ENCODE measurements around the gene SKAP2. TPM values are rescaled to one million over a fixed set of nuclear protein-coding genes. Genes with fewer than 3 reads are reported as not detected.

Gene SKAP2
- total and polyA plus RNA-seq, 2 of the 4 experiments (the other 2 are of a cell fraction) = 5.7 to 7.4 TPM

DNA sequence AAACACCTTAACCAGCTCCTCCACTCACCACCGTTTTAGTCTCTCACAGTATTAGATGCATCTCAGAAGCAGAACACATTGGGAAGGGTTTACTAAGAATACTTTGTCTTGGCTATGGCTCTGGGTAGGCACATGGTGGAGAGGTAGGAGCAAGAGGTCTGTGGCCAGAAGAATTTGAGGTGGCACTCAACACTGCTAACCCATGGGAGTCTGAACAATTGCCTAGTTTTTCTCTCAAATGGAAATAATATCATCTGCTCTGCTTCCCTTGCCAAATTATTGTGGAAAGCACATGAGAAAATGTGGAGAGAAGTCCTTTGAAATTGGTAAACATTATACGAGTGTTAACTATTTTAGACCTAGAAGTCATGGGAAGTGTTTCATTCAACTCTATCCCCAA is 214.3 kb downstream of the SKAP2 start:
- Histone ChIP-seq H2AK9ac (replicated peaks; ENCODE audit: low read depth, low read length, poor library complexity) (no peak overlapping the region), H3K36me3 (ENCODE audit: control insufficient read depth, insufficient read depth, low read length) (no peaks in the 10 kb centered on the region), H3K18ac (ENCODE audit: low read depth, low read length) (no peak overlapping the region), H3K9me1 (ENCODE audit: insufficient read depth, low read length) (peaks cover 2% of the 10 kb centered on the region; the same call in 1 of the 2 replicates), H4K91ac (ENCODE audit: insufficient read depth, low read depth, low read length) (no peak overlapping the region), H2BK5ac (ENCODE audit: low read depth, low read length, poor library complexity, severe bottlenecking) (no peak overlapping the region), H3K4me1 (ENCODE audit: control insufficient read depth, insufficient read depth, low read length) (no peaks in the 10 kb centered on the region), H2AK5ac (ENCODE audit: low read depth, low read length) (no peak overlapping the region), H2AFZ (replicated peaks; ENCODE audit: low read length, poor library complexity) (no peak overlapping the region), H3K4ac (ENCODE audit: low read depth, low read length) (no peak overlapping the region), H3K9me3 (ENCODE audit: control insufficient read depth, insufficient read depth, low read length) (no peaks in the 10 kb centered on the region), H2BK120ac (ENCODE audit: low read depth, low read length) (no peak overlapping the region), H3K4me3 (ENCODE audit: insufficient read depth, low read depth, low read length) (no peak overlapping the region), H2BK20ac (ENCODE audit: low read depth, low read length) (no peak overlapping the region), H3K4me2 (ENCODE audit: low read depth, low read length) (no peak overlapping the region), H3K27me3 (ENCODE audit: control insufficient read depth, insufficient read depth, low read length) (no peaks in the 10 kb centered on the region), H4K8ac (ENCODE audit: low read depth in 2 of 2, low read length in 2 of 2) (no peak overlapping the region), H3K23ac (ENCODE audit: low read depth, low read length) (no peak overlapping the region), H2BK15ac (ENCODE audit: low read depth, low read length) (no peak overlapping the region), H4K5ac (ENCODE audit: low read depth, low read length) (no peak overlapping the region), H3K9ac (ENCODE audit: low read depth, low read length) (no peak overlapping the region), H3K56ac (ENCODE audit: extremely low read depth, insufficient read depth, low read length) (no peak overlapping the region), H3K27ac (ENCODE audit: insufficient read depth, low read length) (no peak overlapping the region), H4K20me1 (ENCODE audit: insufficient read depth, low read length) (no peaks in the 10 kb centered on the region), H3K79me1 (ENCODE audit: low read depth in 1 of 2, low read length in 2 of 2) (no peaks in the 10 kb centered on the region), H3K14ac (replicated peaks; ENCODE audit: low read depth, low read length) (no peak overlapping the region)
- TF ChIP-seq SMC3 (IDR thresholded peaks at IDR 0.05; ENCODE audit: low read depth, low read length) (no peak), CEBPB (IDR thresholded peaks at IDR 0.05; ENCODE audit: low read depth, low read length) (no peak), FOS (IDR thresholded peaks at IDR 0.05; ENCODE audit: low read depth, low read length) (no peak), RAD21 (IDR thresholded peaks at IDR 0.05; ENCODE audit: low read length) (no peak), MAFK (IDR thresholded peaks at IDR 0.05; ENCODE audit: low read depth, low read length) (no peak), BHLHE40 (IDR thresholded peaks at IDR 0.05; ENCODE audit: low read depth, low read length) (no peak), RCOR1 (IDR thresholded peaks at IDR 0.05; ENCODE audit: insufficient replicate concordance, low read length) (no peak), RFX5 (IDR thresholded peaks at IDR 0.05; ENCODE audit: low read depth, low read length) (no peak), CHD1 (IDR thresholded peaks at IDR 0.05; ENCODE audit: low read depth, low read length) (no peak), POLR2A (IDR thresholded peaks at IDR 0.05; ENCODE audit: low read depth, low read length) (no peak), MAZ (IDR thresholded peaks at IDR 0.05; ENCODE audit: borderline replicate concordance, low read depth, low read length) (no peak), NFE2L2 (IDR thresholded peaks at IDR 0.05; ENCODE audit: low read depth, low read length) (no peak), MXI1 (IDR thresholded peaks at IDR 0.05; ENCODE audit: borderline replicate concordance, low read depth, low read length) (no peak)
- TF ChIP-seq, protein P1, sequence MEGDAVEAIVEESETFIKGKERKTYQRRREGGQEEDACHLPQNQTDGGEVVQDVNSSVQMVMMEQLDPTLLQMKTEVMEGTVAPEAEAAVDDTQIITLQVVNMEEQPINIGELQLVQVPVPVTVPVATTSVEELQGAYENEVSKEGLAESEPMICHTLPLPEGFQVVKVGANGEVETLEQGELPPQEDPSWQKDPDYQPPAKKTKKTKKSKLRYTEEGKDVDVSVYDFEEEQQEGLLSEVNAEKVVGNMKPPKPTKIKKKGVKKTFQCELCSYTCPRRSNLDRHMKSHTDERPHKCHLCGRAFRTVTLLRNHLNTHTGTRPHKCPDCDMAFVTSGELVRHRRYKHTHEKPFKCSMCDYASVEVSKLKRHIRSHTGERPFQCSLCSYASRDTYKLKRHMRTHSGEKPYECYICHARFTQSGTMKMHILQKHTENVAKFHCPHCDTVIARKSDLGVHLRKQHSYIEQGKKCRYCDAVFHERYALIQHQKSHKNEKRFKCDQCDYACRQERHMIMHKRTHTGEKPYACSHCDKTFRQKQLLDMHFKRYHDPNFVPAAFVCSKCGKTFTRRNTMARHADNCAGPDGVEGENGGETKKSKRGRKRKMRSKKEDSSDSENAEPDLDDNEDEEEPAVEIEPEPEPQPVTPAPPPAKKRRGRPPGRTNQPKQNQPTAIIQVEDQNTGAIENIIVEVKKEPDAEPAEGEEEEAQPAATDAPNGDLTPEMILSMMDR (conservative IDR thresholded peaks at IDR 0.05; ENCODE audit: low read depth, low read length) = no peak
- TF ChIP-seq, protein P2, sequence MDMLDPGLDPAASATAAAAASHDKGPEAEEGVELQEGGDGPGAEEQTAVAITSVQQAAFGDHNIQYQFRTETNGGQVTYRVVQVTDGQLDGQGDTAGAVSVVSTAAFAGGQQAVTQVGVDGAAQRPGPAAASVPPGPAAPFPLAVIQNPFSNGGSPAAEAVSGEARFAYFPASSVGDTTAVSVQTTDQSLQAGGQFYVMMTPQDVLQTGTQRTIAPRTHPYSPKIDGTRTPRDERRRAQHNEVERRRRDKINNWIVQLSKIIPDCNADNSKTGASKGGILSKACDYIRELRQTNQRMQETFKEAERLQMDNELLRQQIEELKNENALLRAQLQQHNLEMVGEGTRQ (IDR thresholded peaks at IDR 0.05; ENCODE audit: low read depth, low read length) = no peak
- TF ChIP-seq, protein P3, sequence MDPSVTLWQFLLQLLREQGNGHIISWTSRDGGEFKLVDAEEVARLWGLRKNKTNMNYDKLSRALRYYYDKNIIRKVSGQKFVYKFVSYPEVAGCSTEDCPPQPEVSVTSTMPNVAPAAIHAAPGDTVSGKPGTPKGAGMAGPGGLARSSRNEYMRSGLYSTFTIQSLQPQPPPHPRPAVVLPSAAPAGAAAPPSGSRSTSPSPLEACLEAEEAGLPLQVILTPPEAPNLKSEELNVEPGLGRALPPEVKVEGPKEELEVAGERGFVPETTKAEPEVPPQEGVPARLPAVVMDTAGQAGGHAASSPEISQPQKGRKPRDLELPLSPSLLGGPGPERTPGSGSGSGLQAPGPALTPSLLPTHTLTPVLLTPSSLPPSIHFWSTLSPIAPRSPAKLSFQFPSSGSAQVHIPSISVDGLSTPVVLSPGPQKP (IDR thresholded peaks at IDR 0.05; ENCODE audit: borderline replicate concordance, low read depth, low read length) = no peak
- no CpG with 5 or more reads among the region's 2 CpGs for WGBS, 2 experiments (ENCODE audit: extremely low coverage in 2 of 2, insufficient read length in 1 of 2)
- DNase-seq (no peak), ATAC-seq (ENCODE audit: low read depth) (no peak)
- in situ Hi-C loops (cut with MboI; ENCODE audit: low sequenced_read_pairs) (loop anchor here (10.0 to 25.0 kb wide), 3 partner anchors 285 to 563 kb away; partner anchors contain the start of genes CBX3 and HNRNPA2B1), intact Hi-C loops (cut with micrococcal nuclease) (no loop called here), dilution Hi-C loops (cut with HindIII; ENCODE audit: low sequenced_read_pairs, unreplicated experiment) (no loop called here)
- no TSS peak for BruUV-seq (replicated peaks)
- POLR2A ChIA-PET (ENCODE audit: unreplicated experiment) = no interaction called here
- CTCF ChIA-PET = no interaction called here
